Activated T-helper 9 cell treated with anti-CD3 and anti-CD28 coated beads, Interleukin-2, amount 50 U/mL, for 16 hours (primary cell): ENCODE results near the gene LEFTY2.
"Not testable (repeated sequence)": the region's sequence is repeated elsewhere in the genome, so short reads cannot be mapped to it uniquely, and the experiment has no call there.

Experiments
- DNase-seq: peaks from one replicate; pipeline ENCODE4 v3.0.0-alpha.2; 2020; ENCODE audit warnings: low read depth

Gene LEFTY2, protein sequence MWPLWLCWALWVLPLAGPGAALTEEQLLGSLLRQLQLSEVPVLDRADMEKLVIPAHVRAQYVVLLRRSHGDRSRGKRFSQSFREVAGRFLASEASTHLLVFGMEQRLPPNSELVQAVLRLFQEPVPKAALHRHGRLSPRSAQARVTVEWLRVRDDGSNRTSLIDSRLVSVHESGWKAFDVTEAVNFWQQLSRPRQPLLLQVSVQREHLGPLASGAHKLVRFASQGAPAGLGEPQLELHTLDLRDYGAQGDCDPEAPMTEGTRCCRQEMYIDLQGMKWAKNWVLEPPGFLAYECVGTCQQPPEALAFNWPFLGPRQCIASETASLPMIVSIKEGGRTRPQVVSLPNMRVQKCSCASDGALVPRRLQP

DNA sequence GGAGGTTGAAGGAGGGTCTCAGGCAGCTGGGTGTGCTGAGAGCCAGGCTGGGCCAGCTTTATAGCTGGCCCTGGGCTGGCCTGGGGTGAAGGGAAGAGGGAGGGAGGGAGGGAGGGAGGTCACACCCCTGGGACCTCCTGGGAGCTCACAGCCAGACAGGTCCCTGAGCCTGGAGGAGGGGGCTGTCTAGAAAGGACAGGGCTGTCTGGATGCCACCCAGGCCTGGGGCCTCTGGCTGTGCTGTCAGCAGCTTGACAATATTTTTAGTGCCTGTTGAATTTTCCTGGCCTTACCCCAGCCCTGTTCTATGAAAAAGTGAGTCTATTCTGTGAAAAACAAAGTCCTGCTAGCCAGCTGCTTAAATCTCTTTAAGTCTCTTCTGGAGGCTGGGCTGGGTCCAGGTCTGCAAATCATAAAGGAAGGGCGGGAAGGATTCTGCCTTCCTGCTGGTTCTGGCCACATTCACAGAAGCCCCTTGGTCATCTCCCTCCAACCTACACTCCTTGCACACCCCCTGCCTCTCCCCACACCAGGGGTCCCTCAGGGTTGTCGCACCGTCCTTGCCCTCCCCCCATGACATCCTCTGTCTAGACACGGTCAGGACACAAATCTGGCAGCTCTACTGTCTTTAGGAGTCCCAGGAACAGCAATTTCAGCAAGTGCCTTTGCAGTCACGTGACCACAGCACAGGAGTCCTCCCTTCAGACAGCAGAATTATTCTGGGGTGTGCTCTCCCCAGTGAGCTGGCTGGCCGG lies at the start of gene LEFTY2:
TSS of gene LEFTY2 (minus strand) at position 34 of the 755 bp plus-strand sequence. CDS start 80 bp downstream, outside the sequence.
- DNase-seq = no peak

DNA sequence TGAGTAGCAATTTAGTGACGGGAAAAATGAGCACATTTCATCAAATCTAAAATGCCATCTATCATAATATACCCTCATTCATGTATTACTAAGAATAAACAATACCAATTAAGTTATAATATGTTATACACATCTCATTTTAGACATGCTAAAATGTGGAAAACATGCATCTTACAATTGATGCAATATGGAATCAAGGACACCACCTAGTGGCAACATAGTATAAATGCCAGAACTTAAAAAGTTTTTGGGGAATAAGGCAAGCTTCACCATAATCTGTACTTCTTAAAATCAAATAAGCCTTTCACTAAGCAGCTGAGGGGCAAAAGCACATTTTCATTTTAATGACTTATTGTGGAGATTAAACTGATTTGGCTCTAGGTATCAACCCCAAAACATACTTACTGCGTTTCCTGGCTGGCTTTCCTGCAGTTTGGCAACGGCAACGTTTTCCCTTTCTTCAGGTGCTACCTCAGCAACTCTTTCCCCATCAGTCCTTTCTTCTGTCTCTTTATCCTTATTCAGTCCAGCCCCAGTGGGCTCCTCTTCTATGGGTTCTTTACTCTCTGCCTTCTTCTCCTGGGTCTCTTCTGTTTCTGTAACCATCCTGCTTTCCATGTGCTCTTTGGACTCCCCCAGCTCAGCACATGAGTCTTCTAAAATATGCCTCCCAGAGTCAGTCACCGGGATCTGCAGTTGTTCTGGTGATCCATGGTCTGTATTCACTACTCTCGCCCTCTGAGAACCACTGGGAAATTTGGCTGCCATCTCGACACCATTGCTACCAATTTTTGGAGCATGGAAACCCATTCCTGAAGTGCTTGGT lies 46.7 kb upstream of the LEFTY2 start:
- DNase-seq = no peak

DNA sequence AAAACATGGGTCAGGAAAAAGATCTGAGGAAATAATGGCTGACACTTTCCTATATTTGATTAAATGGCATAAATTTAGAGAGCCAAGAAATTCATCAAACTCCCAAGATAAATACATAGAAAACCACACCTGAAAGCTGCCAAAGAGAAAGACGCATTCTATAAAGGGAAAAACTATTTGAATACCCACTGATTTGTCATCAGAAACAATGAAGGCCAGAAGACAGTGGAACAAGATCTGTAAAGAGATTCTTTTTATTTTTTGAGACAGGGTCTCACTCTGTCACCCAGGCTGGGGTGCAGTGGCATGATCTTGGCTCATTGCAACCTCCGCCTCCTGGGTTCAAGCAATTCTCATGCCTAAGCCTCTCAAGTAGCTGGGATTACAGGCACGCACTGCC lies 40.7 kb upstream of the LEFTY2 start:
- no peak for DNase-seq

DNA sequence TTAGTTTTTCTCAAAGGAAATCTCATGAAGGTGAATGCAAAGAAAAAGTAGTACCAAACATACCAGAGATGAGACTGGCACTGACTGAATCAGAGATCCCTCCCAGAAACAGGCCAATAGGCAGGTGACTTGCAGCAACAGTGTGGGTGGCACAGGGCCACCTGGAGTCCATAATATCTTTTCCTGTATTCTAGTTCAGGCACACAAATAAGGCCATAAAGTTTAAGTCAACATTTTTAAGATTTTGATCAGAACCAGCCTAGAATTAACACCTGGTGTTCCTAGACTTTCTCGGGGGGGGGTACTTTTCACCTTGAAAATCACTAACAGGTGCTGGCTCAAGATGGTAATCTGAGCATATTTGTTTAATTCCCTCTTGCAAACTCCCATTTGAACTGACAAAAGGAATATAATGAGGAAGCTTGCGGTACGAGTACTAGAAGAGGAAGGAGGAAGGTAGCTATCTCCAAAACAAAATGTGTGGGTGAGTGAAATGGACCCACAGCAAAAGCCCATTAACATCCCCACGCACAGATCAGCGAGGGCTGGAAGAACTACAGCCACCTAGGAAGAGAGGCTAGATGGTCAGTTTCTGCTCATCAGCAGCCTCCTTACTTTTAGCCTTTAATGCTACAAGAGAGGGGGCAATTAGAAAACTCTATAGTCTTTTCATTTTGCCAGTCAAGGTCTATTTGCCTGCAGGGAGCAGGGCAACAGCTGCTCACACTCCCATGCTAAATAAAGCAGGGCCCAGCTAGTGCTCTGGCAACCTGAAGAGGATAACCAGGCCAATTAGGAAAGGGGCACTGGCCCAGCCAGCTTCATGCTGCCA lies 39.2 kb upstream of the LEFTY2 start:
- no peak for DNase-seq

DNA sequence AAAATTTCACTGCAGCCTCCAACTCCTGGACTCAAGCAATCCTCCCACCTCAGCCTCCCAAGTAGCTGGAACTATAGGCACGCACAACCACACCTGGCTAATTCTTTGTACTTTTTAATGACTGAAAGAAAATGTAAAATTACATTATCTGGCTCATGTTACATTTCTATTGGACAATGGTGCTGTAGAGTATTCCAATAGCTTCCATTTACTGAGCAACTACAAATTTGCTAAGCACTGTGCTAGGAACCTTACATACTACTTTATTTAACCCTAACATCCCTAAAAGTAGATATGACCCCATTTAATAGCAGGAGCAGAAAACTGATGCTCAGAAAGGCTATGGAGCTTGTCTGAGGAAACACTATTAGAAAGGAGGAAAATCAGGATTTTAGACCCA lies 38.4 kb upstream of the LEFTY2 start:
- no peak for DNase-seq

DNA sequence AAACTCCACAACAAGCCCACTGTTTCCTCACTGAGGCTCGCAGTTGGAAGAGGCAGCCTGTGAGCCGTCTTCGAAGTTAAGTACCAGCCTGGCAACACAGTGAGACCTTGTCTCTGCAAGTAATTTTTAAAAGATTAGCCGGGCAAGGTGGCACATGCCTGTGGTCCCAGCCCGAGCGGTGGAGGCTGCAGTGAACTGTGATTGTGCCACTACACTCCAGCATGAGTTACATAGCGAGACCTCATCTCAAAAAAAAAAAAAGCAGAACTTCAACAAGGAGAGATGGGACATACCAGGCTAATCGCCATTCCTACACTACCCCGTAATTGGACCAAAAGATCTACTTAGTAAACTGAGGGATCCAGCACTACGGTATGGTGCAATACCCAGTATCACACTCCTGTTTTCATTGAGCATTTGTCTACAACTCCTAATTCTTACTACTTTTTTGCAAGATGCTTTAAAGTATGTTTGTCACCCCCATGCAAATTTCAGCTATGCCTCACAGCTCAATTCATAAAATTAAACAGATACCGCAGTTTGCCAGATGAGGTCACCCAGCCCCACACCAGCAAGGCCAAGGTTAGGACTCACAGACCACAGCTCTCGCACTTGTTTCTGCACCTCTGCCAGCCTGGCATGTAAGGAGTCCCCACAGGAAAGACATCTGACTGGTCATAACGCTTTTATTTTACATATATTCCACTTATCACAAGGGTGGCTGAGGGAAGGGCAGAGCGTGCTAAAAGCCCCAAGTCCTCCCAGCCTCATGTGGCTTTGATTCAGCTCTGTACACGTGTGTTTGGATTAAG lies 37.1 kb upstream of the LEFTY2 start:
- DNase-seq = no peak

DNA sequence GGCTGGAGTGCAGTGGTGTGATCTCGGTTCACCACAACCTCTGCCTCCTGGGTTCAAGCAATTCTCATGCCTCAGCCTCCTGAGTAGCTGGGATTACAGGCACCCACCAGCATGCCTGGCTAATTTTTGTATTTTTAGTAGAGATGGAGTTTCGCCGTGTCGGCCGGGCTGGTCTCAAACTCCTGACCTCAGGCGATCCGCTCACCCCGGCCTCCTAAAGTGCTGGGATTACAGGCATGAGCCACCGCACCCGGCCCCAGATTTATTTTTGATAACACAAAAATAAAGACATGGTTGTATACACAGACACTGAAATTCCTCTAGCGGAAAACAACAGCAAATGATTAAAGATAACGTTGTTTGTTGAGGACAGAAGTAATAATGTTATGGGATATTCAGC lies 34.1 kb upstream of the LEFTY2 start:
- DNase-seq = not testable (repeated sequence)

DNA sequence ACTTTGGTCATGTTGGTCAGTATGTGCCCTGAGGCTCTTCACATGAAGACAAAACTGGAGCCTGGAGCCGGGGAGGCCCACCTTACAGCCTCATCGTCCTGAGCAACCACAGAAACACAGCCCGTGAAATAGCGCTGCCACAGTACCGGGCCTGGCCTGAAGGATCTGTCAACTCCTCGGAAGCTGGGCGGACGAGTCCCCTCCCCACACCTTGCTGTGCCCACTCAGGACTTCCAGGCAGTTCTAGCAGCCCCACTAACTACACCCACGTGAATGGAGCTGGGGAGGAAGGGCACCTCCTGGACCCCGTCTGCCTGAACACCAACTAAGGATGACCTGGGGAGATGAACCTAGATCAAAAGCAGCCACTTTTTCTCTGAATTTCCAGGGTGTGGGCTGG lies 33.4 kb upstream of the LEFTY2 start:
- no peak for DNase-seq

DNA sequence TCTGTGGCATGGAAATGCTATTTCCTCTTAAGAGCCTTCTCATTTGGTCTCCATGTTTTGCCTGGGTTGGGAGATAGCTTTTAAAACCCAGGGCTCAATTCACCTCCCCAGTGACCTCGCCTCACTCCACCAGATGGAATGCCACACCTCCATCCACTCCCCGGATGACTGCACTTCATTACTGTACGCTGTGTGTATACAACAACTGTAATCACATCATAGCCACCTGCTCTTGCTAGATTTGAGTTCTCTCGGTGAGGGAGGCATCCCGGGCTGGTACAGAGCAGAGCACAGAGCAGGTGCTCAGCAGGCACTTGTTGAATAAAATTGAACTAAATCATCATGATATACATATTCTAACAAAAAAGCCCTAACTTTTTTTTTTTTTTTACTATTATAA lies 32.1 kb upstream of the LEFTY2 start:
- DNase-seq = no peak

DNA sequence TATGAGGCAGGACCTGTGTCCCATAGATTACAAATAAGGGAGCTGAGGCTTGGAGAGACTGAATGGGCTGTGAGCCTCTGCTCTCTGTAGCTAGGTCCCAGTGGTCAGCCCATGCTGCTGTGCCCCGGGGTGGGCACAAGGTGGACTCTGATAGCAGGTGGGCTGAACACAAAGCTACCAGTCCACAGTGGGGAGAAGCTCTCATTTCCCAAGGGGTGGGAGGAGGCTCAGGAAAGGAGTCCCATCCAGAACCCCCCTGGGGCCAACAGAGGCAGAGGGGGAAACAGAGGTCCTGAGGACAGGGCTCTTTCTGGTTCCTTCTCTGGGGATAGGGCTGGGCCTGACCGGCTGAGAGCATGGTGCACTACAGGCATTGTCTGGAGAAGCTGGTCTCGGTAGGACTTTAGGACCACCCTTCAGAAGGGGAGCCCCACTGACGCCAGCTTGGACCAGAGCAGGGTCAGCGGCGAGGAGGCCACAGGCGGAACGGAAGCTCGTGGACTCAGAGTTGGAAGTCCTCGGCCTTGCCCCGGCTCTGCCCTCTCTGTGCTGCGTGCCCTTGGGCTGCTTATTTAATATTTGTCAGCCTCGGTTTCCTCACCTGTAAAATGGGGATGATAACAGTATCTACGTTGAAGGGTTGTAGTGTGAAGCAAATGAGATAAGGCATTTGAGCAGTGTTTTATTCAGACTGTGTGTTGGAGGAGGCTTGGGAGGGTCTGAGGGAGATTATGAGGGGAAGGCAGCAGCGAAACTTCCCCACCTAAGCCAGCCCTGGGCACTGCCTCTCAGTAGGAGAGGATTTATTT lies 31.5 kb upstream of the LEFTY2 start:
- no peak for DNase-seq

DNA sequence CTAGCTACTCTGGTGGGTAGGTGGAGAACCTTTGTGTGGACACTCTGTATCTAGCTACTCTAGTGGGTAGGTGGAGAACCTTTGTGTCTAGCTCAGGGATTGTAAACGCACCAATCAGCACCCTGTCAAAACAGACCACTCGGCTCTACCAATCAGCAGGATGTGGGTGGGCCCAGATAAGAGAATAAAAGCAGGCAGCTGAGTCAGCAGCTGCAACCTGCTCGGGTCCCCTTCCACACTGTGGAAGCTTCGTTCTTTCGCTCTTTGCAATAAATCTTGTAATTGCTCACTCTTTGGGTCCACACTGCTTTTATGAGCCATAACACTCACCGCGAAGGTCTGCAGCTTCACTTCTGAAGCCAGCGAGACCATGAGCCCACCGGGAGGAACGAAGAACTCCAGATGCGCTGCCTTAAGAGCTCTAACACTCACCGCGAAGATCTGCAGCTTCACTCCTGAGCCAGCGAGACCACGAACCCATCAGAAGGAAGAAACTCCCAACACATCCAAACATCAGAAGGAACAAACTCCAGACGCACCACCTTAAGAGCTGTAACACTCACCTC lies 29.7 kb upstream of the LEFTY2 start:
- DNase-seq = not testable (repeated sequence)

DNA sequence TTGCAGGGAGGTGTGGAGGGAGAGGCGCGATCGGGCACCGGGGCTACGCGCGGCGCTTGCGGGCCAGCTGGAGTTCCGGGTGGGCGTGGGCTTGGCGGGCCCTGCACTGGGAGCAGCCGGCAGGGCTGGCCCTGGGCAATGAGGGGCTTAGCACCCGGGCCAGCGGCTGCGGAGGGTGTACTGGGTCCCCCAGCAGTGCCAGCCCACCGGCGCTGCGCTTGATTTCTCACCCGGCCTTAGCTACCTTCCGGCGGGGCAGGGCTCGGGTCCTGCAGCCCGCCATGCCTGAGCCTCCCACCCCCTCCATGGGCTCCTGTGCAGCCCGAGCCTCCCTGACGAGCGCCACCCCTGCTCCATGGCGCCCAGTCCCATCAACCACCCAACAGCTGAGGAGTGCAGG lies 28.7 kb upstream of the LEFTY2 start:
- not testable (repeated sequence) for DNase-seq

DNA sequence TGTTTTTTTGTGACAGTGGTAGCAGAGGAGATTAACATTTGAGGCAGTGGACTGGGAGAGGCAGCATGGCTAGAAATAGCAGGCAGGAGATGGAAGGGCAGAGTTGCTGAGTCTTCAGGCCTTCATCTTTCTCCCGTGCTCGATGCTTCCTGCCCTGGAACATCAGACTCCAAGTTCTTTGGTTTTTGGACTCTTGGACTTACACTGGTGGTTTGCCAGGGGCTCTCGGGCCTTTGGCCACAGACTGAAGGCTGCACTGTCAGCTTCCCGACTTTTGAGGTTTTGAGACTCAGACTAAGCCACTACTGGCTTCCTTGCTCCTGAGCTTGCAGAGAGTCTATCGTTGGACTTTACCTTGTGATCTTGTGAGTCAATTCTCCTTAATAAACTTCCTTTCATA lies 24.2 kb upstream of the LEFTY2 start:
- no peak for DNase-seq

DNA sequence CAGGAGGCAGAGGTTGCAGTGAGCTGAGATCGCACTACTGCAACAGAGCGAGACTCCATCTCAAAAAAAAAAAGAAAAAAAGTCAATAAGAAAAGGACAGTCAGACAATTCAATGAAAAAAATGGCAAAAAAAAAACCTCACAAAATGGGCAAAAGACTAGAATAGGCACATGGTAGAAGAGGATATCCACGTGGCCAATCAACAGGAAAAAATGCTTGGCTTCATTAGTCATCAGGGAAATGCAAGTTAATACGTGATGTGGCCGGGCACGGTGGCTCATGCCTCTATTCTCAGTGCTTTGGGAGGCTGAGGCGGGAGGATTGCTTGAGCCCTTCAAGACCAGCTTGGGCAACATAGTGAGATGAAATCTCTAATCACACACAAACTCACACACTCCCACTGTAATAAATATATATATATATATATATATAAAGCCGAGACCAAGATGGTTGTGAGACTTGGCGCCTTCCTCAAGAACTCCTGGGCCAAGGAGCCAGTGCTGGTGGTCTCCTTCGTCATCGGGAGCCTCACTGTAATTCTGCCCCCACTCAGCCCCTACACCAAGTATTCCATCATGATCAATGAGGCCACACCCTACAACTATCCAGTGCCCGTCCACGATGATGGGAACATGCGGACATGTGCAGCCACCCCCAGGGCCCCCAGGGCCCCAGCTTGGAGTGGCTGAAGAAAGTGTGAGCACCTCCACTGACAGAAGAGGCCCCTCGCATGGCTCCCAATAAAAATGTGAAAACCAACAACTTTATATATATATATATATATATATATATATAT lies 22.9 kb upstream of the LEFTY2 start:
- DNase-seq = no peak

DNA sequence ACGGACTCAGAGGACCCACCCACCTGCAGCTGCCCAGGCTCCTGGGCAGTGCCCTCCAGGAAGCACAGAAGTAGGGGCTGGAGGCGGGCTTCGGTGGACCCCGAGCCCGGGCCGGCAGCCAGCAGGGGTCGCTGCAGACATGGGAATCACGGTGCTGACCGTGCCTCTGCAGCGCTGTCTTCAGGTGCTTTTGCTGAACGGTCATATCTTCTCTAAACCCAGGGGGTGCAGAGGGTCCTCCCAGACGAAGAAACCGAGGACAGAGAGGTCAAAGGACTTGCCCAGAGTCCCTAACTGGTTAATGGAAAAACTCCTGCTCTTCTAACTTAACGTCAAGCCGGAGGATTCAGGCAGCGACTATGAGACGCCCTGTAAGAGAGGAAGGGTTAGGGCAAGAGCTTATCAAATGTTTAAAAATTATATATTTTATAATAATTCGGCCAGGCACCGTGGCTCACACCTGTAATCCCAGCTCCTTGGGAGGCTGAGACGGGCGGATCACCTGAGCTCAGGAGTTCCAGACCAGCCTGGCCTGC lies 21.5 kb upstream of the LEFTY2 start:
- DNase-seq = peak; percentile 32

DNA sequence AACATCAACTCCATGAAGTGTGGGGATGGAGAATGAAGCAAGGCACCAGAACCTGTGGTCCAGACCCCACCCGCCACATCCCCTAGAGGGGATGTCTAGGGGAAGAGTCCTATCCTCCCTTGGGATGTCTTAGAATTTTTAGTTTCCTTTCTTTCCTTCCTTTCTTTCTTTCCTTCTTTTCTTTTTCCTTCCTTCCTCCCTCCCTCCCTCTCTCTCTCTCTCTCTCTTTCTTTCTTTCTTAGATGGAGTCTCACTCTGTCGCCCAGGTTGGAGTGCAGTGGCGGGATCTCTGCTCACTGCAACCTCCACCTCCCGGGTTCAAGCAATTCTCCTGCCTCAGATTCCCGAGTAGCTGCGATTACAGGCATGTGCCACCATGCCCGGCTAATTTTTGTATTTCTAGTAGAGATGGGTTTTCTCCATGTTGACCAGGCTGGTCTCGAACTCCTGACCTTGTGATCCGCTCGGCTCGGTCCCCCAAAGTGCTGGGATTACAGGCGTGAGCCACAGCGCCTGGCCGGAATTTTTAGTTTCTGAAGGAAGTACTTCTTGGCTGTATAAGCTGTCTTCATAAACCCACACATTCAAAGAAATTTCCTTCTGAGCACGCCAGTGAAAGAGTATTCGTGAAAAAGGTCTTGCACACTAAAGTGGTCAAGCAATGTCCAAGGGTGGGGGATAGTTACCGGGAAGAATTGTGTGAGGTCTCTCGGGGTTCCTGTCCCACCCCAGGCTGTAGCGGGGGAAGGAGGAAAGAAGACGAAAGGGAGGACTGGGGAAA lies 20.8 kb upstream of the LEFTY2 start:
- no peak for DNase-seq

DNA sequence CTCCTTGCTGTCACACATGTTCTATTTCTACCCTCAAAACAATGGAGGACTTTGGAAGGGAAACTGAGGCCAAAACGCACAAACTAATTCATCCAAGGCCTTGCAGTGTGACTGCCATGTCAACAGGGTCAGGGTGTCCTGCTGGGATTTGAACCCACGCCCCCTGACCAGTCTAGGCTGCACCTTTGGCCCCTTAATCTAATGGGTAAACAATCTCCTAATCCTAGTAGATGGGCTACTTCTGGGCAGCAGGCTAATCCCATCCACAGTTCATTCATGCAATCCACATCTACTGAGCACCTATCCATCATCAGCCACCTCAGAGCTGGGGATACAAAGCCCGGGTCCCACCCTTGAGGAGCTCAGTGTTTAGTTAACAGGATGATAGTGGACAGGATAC lies 17.0 kb upstream of the LEFTY2 start:
- no peak for DNase-seq

DNA sequence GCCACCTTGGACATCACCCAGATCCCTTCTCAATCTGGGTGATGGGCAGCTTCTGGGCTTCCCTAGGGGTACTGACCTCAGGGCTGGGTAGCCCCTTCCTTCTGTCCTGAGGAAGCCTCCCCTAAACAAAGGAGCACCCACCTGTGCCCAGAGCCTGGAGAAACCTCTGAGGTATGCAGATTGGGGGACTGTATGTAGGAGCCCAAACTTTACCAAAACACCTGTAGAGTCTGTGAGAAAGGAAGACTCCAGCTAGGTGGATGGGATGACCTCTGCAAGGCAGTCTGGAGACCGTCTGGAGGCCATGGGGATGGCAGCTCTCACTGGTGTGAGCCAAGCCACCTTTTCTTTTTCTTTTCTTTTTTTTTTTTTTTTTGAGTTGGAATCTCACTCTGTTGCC lies 13.7 kb upstream of the LEFTY2 start:
- DNase-seq = no peak
